ENCODE results near the gene PTK6. TPM values are rescaled to one million over a fixed set of nuclear protein-coding genes. Genes with fewer than 3 reads are reported as not detected.

PTK6 gene
- total RNA-seq, 2 donors from 2014 or later, result 0.22 TPM; not detected in 1

- H3K9ac ChIP-seq (ENCODE audit: extremely low read depth, low read length, poor library complexity, severe bottlenecking), result no peak overlapping the region
Measured at GRCh38 chr20:63491635-63492230, 45.4 kb downstream of the PTK6 start.

GRCh38 chr20:63491078-63491477, 46.1 kb downstream of the PTK6 start:
- peaks cover 28% of the 10 kb centered on the region for H3K27me3 ChIP-seq (ENCODE audit: control insufficient read depth, insufficient read depth, low read length, poor library complexity, severe bottlenecking)
- H3K36me3 ChIP-seq (ENCODE audit: control insufficient read depth, insufficient read depth, low read length), result no peaks in the 10 kb centered on the region

More at GRCh38 chr20:63491635-63492230, 45.4 kb downstream of the PTK6 start:
- peaks cover 40% of the 10 kb centered on the region for H3K27me3 Mint-ChIP-seq (ENCODE audit: insufficient read depth)
- WGBS, 2 experiments (ENCODE audit: insufficient coverage in 1 of 2, insufficient read length in 1 of 2), result 68 to 75% methylated on average over 4 of the region's 4 CpGs
- no peaks in the 10 kb centered on the region for H3K9me3 Mint-ChIP-seq
- Histone ChIP-seq H3K27ac (ENCODE audit: low read depth, low read length) (no peak overlapping the region), H3K4me3 (ENCODE audit: low read length) (no peak overlapping the region), H3K9me3 (ENCODE audit: control insufficient read depth, low read length) (no peaks in the 10 kb centered on the region), H3K36me3 (ENCODE audit: control insufficient read depth, insufficient read depth, low read length) (no peaks in the 10 kb centered on the region), H3K27me3 (ENCODE audit: control insufficient read depth, insufficient read depth, low read length, poor library complexity, severe bottlenecking) (peaks cover 34% of the 10 kb centered on the region), H3K4me1 (ENCODE audit: control insufficient read depth, insufficient read depth, low read length) (no peaks in the 10 kb centered on the region)
- no peak for TF ChIP-seq CTCF (conservative IDR thresholded peaks at IDR 0.05)
- no peak overlapping the region for H3K4me3 Mint-ChIP-seq
- H3K36me3 Mint-ChIP-seq (ENCODE audit: low read depth), result peaks cover 7% of the 10 kb centered on the region
- H3K4me1 Mint-ChIP-seq, result no peaks in the 10 kb centered on the region
- no peak for DNase-seq
- H3K27ac Mint-ChIP-seq, result no peak overlapping the region

GRCh38 chr20:63490416-63490815, 46.8 kb downstream of the PTK6 start:
- peaks cover 2% of the 10 kb centered on the region for H3K9me3 Mint-ChIP-seq
- Histone ChIP-seq H3K36me3 (ENCODE audit: control insufficient read depth, insufficient read depth, low read length) (no peaks in the 10 kb centered on the region), H3K27ac (ENCODE audit: low read depth, low read length) (no peak overlapping the region), H3K4me1 (ENCODE audit: control insufficient read depth, insufficient read depth, low read length) (no peaks in the 10 kb centered on the region), H3K27me3 (ENCODE audit: control insufficient read depth, insufficient read depth, low read length, poor library complexity, severe bottlenecking) (peaks cover 28% of the 10 kb centered on the region), H3K9me3 (ENCODE audit: control insufficient read depth, low read length) (no peaks in the 10 kb centered on the region), H3K9ac (ENCODE audit: extremely low read depth, low read length, poor library complexity, severe bottlenecking) (no peak overlapping the region), H3K4me3 (ENCODE audit: low read length) (no peak overlapping the region)
- H3K4me1 Mint-ChIP-seq, result no peaks in the 10 kb centered on the region
- peaks cover 33% of the 10 kb centered on the region for H3K27me3 Mint-ChIP-seq (ENCODE audit: insufficient read depth)
- H3K27ac Mint-ChIP-seq, result no peak overlapping the region
- TF ChIP-seq CTCF (conservative IDR thresholded peaks at IDR 0.05), result no peak
- 90 to 92% methylated on average over 20 to 24 of the region's 24 CpGs for WGBS, 2 experiments (ENCODE audit: insufficient coverage in 1 of 2, insufficient read length in 1 of 2)
- no peak for DNase-seq
- no peak overlapping the region for H3K4me3 Mint-ChIP-seq
- peaks cover 7% of the 10 kb centered on the region for H3K36me3 Mint-ChIP-seq (ENCODE audit: low read depth)

More at GRCh38 chr20:63491078-63491477, 46.1 kb downstream of the PTK6 start:
- H3K36me3 Mint-ChIP-seq (ENCODE audit: low read depth), result peaks cover 7% of the 10 kb centered on the region
- H3K27me3 Mint-ChIP-seq (ENCODE audit: insufficient read depth), result peaks cover 36% of the 10 kb centered on the region
- H3K4me1 ChIP-seq (ENCODE audit: control insufficient read depth, insufficient read depth, low read length), result no peaks in the 10 kb centered on the region
- no peaks in the 10 kb centered on the region for H3K9me3 ChIP-seq (ENCODE audit: control insufficient read depth, low read length)
- H3K27ac Mint-ChIP-seq, result no peak overlapping the region
- H3K9ac ChIP-seq (ENCODE audit: extremely low read depth, low read length, poor library complexity, severe bottlenecking), result no peak overlapping the region
- no peak for DNase-seq
- H3K4me1 Mint-ChIP-seq, result no peaks in the 10 kb centered on the region
- peaks cover 2% of the 10 kb centered on the region for H3K9me3 Mint-ChIP-seq
- no peak overlapping the region for H3K4me3 ChIP-seq (ENCODE audit: low read length)
- no peak overlapping the region for H3K27ac ChIP-seq (ENCODE audit: low read depth, low read length)
- no peak overlapping the region for H3K4me3 Mint-ChIP-seq
- no peak for TF ChIP-seq CTCF (conservative IDR thresholded peaks at IDR 0.05)
- 89 to 92% methylated on average over 4 of the region's 4 CpGs for WGBS, 2 experiments (ENCODE audit: insufficient coverage in 1 of 2, insufficient read length in 1 of 2)

Measured in endodermal cell (in vitro differentiated cells).